ENCODE data around the gene ELF3. TPM values are rescaled to one million over a fixed set of nuclear protein-coding genes. Genes with fewer than 3 reads are reported as not detected.
"Not testable (repeated sequence)": the region's sequence is repeated elsewhere in the genome, so short reads cannot be mapped to it uniquely, and the experiment has no call there.

The ELF3 gene
- polyA plus RNA-seq (2014; cell fraction: cytosol; rRNA removed) = not detected in 2 replicates
- 0.23 TPM in 1 of 2 replicates, not detected in the other for polyA plus RNA-seq (2014; cell fraction: nucleus; rRNA removed)

GRCh38 chr1:202010180-202011015, at the start of gene ELF3:
ELF3 (plus strand) TSS chr1:202010587; CDS start chr1:202011137, 550 bp downstream.
- DNase-seq (ENCODE audit: low spot score) = peak; percentile 32

GRCh38 chr1:201962382-201962781, 48.0 kb upstream of the ELF3 start:
- not testable (repeated sequence) for DNase-seq (ENCODE audit: low spot score)

GRCh38 chr1:201964261-201964660, 46.1 kb upstream of the ELF3 start:
- DNase-seq (ENCODE audit: low spot score) = no peak

GRCh38 chr1:201966171-201966570, 44.2 kb upstream of the ELF3 start:
- no peak for DNase-seq (ENCODE audit: low spot score)

- DNase-seq (ENCODE audit: low spot score) = no peak
Measured at GRCh38 chr1:201968202-201968925, 42.0 kb upstream of the ELF3 start.

- no peak for DNase-seq (ENCODE audit: low spot score)
Measured at GRCh38 chr1:201970334-201971159, 39.8 kb upstream of the ELF3 start.

- peak; percentile 42 for DNase-seq (ENCODE audit: low spot score)
Measured at GRCh38 chr1:201982082-201982622, 28.2 kb upstream of the ELF3 start.

- peak; percentile 85 for DNase-seq (ENCODE audit: low spot score)
Measured at GRCh38 chr1:201982623-201983379, 27.6 kb upstream of the ELF3 start, which contains the start of gene RNPEP. RNPEP (plus strand) TSS chr1:201982648; CDS start chr1:201982667, 19 bp downstream.

GRCh38 chr1:201983380-201983805, 27.0 kb upstream of the ELF3 start:
- DNase-seq (ENCODE audit: low spot score) = no peak

GRCh38 chr1:201984446-201984845, 25.9 kb upstream of the ELF3 start:
- no peak for DNase-seq (ENCODE audit: low spot score)

GRCh38 chr1:201985355-201985754, 25.0 kb upstream of the ELF3 start:
- no peak for DNase-seq (ENCODE audit: low spot score)

- no peak for DNase-seq (ENCODE audit: low spot score)
Measured at GRCh38 chr1:201988601-201989000, 21.8 kb upstream of the ELF3 start.

GRCh38 chr1:201989354-201990128, 20.8 kb upstream of the ELF3 start:
- DNase-seq (ENCODE audit: low spot score) = no peak

GRCh38 chr1:201990427-201990826, 20.0 kb upstream of the ELF3 start:
- DNase-seq (ENCODE audit: low spot score) = no peak

- DNase-seq (ENCODE audit: low spot score) = peak; percentile 56
Measured at GRCh38 chr1:201999625-202000238, 10.7 kb upstream of the ELF3 start.

- DNase-seq (ENCODE audit: low spot score) = no peak
Measured at GRCh38 chr1:202002507-202002906, 7.9 kb upstream of the ELF3 start.

- DNase-seq (ENCODE audit: low spot score) = no peak
Measured at GRCh38 chr1:202004711-202005110, 5.7 kb upstream of the ELF3 start.

GRCh38 chr1:202005958-202006357, 4.4 kb upstream of the ELF3 start:
- no peak for DNase-seq (ENCODE audit: low spot score)

- no peak for DNase-seq (ENCODE audit: low spot score)
Measured at GRCh38 chr1:202007304-202007703, 3.1 kb upstream of the ELF3 start.
